SK-N-MC (cell line): ENCODE measurements around the gene FOLR3.
"Not testable (repeated sequence)": the region's sequence is repeated elsewhere in the genome, so short reads cannot be mapped to it uniquely, and the experiment has no call there.

ENCODE experiments used
- DNase-seq: peaks from one replicate; pipeline ENCODE4 v3.0.0-alpha.2; 2011; ENCODE audit warnings: low read depth, low spot score
- H3K27ac ChIP-seq: fragments of 200-600 bp; sonication (generic); 2 replicates; pipeline ENCODE4 v1.5.1; 2016; ENCODE audit warnings: mixed run types
- H3K36me3 ChIP-seq: fragments of 200-600 bp; sonication (generic); 2 replicates; pipeline ENCODE4 v1.6.1; 2017; ENCODE audit warnings: antibody characterized with exemption, low read length, mixed read lengths; ENCODE audit not compliant: insufficient read depth
- H3K4me3 ChIP-seq: fragments of 200-600 bp; sonication (generic); 2 replicates; pipeline ENCODE4 v1.5.1; 2016
- H3K9ac ChIP-seq: fragments of 200-600 bp; sonication (generic); 2 replicates; pipeline ENCODE4 v1.8.0; 2017; ENCODE audit warnings: mixed run types, mixed read lengths; ENCODE audit not compliant: insufficient read length
- H3K9me3 ChIP-seq: fragments of 200-600 bp; sonication (generic); 2 replicates; pipeline ENCODE4 v1.6.1; 2017; ENCODE audit warnings: low read depth, mild to moderate bottlenecking, antibody characterized with exemption, low read length, moderate library complexity, mixed read lengths
- EZH2 ChIP-seq: fragments of 200-600 bp; sonication (generic); IDR thresholded peaks from one replicate; pipeline ENCODE4 v1.6.1; 2017; ENCODE audit warnings: antibody characterized with exemption
- FOXP2 ChIP-seq: optimal IDR thresholded peaks from 2 replicates; pipeline ENCODE3; 2011; ENCODE audit warnings: mild to moderate bottlenecking, moderate library complexity; ENCODE audit not compliant: insufficient read depth; ENCODE audit errors: extremely low read length, control extremely low read depth
- POLR2AphosphoS5 ChIP-seq: IDR thresholded peaks from 2 replicates; pipeline ENCODE4 v1.6.1; 2012; ENCODE audit warnings: mild to moderate bottlenecking, low read depth, low read length, borderline replicate concordance

The FOLR3 gene

DNA sequence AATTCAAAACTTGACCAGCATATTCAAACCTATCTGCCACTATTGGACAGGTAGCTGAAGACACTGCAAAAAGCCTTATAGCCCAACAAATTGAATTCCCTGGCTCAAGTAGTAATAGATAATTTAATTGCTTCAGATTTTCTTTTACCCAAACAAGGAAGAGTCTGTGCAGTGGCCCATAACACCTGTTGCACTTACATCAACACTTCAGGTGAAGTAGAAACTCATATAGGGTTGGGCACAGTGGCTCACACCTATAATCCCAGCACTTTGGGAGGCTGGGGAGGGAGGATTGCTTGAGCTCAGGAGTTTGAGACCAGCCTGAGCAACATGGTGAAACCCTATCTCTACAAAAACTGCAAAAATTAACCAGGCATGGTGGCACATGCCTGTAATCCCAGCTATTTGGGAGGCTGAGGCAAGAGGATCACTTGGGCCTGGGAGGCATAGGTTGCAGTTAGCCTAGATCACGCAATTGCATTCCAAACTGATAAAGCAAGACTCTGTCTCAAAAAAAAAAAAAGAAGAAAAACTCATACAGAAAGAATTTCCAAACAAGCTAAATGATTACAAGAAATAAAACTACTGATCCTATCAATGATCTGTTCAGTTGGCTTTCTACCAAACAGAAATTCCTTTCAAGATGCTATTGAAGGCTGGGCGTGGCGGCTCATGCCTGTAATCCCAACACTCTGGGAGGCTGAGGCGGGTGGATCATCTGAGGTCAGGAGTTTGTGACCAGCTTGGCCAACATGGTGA is 9.5 kb downstream of the FOLR3 start:
- Histone ChIP-seq H3K4me3 (no peak overlapping the region), H3K36me3 (no peaks in the 10 kb centered on the region), H3K27ac (no peak overlapping the region), H3K9ac (no peak overlapping the region), H3K9me3 (no peaks in the 10 kb centered on the region)
- DNase-seq: no peak
- TF ChIP-seq FOXP2: no peak
- no peak for TF ChIP-seq EZH2

DNA sequence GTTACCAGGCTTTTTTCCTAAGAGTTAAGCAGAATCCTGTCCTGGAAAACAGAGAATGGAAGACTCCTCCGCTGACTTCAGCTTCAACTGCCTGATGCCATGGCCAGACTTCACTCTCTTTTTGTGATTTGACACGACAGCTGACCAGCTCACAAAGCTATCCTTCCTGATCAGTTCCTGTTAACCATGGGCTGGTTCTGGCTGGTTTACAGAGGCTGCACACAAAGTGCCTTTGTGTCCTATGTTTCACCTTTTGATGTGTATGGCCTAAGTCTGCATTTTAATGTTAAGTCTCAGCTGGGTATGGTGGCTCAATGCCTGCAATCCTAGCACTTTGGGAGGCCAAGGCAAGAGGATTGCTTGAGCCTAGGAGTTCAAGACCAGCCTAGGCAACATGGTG is 11.1 kb downstream of the FOLR3 start:
- no peak for DNase-seq
- TF ChIP-seq POLR2AphosphoS5 (no peak), FOXP2 (no peak), EZH2 (no peak)
- no peak overlapping the region for H3K9ac ChIP-seq
- H3K9me3 ChIP-seq: no peaks in the 10 kb centered on the region
- H3K36me3 ChIP-seq: no peaks in the 10 kb centered on the region
- no peak overlapping the region for H3K4me3 ChIP-seq
- no peak overlapping the region for H3K27ac ChIP-seq

DNA sequence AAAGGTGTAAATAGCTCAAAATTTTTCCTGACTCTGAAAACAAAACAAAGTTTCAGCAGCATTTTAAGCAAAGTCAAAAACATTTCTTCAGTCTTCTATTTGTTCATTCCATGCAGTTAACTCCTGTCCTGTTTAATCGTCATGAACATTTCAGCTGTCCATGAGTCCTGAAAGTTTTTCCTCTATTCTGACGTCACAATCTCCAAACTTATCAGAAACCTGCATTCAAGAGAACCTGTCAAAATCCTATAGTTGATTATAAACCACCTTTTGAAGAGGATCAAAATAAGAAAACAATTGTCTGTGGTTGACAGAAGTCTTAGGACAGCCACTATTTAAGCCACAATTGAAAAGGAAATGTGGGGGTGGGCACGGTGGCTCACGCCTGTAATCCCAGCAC is 15.4 kb downstream of the FOLR3 start:
- Histone ChIP-seq H3K9ac (no peak overlapping the region), H3K36me3 (no peaks in the 10 kb centered on the region), H3K9me3 (no peaks in the 10 kb centered on the region), H3K4me3 (no peak overlapping the region), H3K27ac (no peak overlapping the region)
- TF ChIP-seq POLR2AphosphoS5: no peak
- no peak for TF ChIP-seq FOXP2
- no peak for TF ChIP-seq EZH2
- no peak for DNase-seq

DNA sequence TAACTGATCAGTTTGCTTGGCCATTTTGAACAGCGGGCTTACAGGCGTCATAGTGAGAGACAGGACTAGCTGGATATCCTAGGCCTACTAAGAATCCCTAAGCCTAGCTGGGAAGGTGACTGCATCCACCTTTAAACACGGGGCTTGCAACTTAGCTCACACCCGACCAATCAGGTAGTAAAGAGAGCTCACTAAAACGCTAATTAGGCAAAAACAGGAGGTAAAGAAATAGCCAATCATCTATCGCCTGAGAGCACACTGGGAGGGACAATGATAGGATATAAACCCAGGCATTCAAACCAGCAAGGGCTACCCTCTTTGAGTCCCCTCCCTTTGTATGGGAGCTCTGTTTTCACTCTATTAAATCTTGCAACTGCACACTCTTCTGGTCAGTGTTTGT is 18.3 kb downstream of the FOLR3 start:
- H3K36me3 ChIP-seq, H3K4me3 ChIP-seq, H3K9ac ChIP-seq, H3K9me3 ChIP-seq, H3K27ac ChIP-seq, DNase-seq: not testable (repeated sequence)

DNA sequence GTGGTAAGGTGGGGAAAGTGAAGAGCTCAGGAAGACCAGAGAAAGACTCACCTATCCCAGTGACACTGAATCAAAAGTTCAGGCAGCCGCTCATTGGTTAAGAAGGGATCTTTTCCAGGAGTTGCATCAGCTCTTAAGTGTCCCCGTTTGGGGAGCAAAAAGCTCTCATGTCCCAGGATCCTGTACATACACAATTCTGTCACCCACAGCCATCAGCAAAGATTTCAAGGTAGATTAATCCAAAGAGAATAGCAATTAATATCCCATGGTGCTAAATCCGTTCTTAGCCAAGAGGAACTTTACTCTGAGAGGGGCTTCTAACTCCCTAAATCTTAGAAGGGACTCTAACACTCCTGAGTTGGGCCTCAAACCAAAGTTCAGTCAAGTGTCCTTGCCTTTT is 19.3 kb downstream of the FOLR3 start:
- Histone ChIP-seq H3K4me3 (no peak overlapping the region), H3K9me3 (no peaks in the 10 kb centered on the region), H3K9ac (no peak overlapping the region), H3K27ac (no peak overlapping the region), H3K36me3 (no peaks in the 10 kb centered on the region)
- TF ChIP-seq POLR2AphosphoS5 (no peak), FOXP2 (no peak), EZH2 (no peak)
- DNase-seq: no peak

DNA sequence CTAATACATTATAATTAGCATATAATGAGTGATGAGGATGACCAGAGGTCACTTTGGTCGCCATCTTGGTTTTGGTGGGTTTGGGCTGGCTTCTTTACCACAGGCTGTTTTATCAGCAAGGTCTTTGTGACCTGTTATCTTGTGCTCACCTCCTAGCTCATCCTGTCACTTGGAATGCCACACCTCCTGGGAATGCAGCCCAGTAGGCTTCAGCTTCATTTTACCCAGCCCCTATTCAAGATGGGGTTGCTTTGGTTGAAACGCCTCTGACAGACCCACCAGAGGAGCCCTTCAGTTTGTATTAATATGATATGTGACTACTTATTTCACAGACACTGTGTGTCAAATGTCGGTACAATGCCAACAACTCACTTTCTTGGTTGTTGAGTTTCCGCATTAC is 20.2 kb downstream of the FOLR3 start:
- Histone ChIP-seq H3K9ac (no peak overlapping the region), H3K9me3 (no peaks in the 10 kb centered on the region), H3K4me3 (no peak overlapping the region)

DNA sequence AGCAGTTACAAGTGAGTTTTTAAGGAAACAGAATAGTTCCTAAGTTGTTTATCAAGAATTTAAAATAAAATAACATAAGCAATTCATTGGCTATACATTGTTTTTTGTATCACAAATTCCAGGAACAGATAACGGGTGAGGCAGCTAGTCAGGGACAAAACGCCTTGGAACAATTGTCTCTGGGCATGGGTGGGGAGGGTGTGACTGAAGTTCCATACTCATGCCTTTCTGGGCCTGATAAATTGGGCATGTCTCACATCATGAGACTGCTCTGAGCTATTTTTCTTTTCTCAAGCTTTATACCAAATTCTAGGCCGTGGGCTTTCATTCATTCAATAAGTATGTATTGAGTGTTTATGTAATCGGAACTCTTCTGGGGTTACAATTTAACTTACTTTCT is 21.6 kb downstream of the FOLR3 start:
- no peak overlapping the region for H3K27ac ChIP-seq
- no peaks in the 10 kb centered on the region for H3K9me3 ChIP-seq
- no peak overlapping the region for H3K4me3 ChIP-seq
- H3K9ac ChIP-seq: no peak overlapping the region
- no peak for DNase-seq
- TF ChIP-seq EZH2: no peak
- no peak for TF ChIP-seq POLR2AphosphoS5
- TF ChIP-seq FOXP2: no peak
- H3K36me3 ChIP-seq: no peaks in the 10 kb centered on the region

More for the DNA sequence above, 20.2 kb downstream of the FOLR3 start:
- no peak for TF ChIP-seq FOXP2
- TF ChIP-seq POLR2AphosphoS5: no peak
- no peak for TF ChIP-seq EZH2
- H3K36me3 ChIP-seq: no peaks in the 10 kb centered on the region
- H3K27ac ChIP-seq: no peak overlapping the region
- DNase-seq: no peak

DNA sequence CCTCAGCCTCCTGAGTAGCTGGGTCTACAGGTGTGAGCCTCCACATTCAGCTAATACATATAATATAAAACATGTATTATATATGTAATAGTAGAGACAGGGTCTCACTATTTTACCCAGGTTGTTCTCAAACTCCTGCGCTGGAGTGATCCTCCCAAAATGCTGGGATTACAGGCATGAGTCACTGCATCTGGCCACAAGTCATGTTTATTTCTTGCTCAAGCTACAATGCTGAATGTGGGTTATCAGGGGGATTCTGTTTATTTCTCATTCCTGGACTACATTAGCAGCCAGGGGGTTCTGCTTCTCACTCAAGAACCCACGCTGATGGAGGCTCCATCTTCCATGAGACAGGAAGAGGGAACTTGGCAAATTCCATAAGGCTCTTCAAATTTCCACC is 24.8 kb downstream of the FOLR3 start:
- TF ChIP-seq EZH2 (no peak), FOXP2 (no peak), POLR2AphosphoS5 (no peak)

DNA sequence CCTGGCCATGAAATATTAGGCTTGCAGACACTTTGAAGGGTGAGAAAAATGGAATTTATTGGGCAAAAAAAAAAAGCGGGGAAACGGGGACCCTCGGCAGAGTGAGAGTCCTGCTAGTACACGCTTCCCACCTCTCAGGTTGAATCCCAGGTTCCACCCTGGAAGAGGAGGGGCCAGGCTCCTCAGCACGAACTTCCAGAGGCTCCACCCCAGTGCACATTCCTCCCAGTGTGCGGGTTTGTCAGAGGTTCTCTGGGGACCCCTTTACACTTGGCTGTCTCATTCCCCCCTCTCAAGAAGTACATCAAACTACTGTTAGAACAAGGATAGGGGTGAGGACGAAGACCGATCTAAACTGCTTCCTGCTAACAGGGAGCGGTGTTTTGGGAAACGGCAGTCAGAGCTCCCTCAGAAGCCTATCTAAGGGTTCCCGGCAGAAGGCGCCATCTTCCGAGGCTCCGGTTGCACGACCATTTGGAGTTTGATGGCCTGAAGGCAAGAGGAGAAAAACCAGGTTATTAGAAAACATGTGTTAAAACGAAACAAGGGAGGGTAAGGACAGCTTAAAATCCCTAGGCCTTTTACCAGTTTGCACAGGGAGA is 27.5 kb downstream of the FOLR3 start:
- Histone ChIP-seq H3K9ac (no peak overlapping the region), H3K36me3 (no peaks in the 10 kb centered on the region), H3K9me3 (no peaks in the 10 kb centered on the region), H3K4me3 (no peak overlapping the region), H3K27ac (no peak overlapping the region)
- no peak for TF ChIP-seq POLR2AphosphoS5
- TF ChIP-seq FOXP2: no peak
- TF ChIP-seq EZH2: no peak
- no peak for DNase-seq

More for the DNA sequence above, 24.8 kb downstream of the FOLR3 start:
- DNase-seq: no peak
- Histone ChIP-seq H3K27ac (no peak overlapping the region), H3K4me3 (no peak overlapping the region), H3K9me3 (no peaks in the 10 kb centered on the region), H3K9ac (no peak overlapping the region), H3K36me3 (no peaks in the 10 kb centered on the region)

DNA sequence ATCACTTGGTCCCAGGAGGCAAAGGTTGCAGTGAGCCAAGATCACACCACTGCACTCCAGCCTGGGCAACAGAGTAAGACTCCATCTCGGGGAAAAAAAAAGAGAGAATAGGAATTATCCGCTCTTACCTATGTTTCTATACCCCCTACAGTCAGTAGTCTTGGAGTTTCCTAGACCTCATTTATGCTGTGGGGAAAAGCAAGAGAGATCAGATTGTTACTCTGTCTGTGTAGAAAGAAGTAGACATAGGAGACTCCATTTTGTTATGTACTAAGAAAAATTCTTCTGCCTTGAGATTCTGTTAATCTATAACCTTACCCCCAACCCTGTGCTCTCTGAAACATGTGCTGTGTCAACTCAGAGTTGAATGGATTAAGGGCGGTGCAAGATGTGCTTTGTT is 28.7 kb downstream of the FOLR3 start:
- not testable (repeated sequence) for DNase-seq, H3K4me3 ChIP-seq, H3K36me3 ChIP-seq, H3K9ac ChIP-seq, H3K9me3 ChIP-seq, H3K27ac ChIP-seq

DNA sequence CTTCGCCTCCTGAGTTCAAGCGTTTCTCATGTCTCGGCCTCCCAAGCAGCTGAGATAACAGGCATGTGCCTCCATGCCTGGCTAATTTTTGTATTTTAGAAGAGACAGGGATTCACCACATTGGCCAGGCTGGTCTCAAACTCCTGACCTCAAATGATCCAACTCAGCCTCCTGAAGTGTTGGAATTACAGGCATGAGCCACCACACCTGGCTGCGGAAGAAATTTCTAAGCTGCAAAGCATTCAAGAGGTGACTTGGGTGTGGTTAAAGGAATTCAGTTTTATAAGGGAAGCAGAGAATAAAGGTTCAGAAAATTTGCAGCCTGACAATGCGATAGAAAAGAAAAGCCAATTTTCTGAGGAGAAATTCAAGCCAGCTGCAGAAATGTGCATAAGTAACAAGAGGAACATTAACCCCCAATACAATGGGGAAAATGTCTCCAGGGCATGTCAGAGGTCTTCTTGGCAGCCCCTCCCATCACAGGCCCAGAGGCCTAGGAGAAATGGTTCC is 33.6 kb downstream of the FOLR3 start:
- not testable (repeated sequence) for H3K9me3 ChIP-seq, H3K4me3 ChIP-seq

DNA sequence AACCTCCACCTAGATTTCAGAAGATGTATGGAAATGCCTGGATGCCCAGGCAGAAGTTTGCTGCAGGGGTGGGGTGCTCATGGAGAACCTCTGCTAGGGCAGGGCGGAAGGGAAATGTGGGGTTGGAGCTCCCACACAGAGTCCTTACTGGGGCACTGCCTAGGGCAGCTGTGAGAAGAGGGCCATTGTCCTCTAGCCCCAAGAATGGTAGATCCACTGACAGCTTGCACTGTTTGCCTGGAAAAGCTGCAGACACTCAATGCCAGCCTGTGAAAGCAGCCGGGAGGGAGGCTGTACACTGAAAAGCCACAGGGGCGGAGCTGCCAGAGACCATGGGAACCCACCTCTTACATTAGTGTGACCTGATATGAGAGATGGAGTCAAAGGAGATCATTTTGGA is 34.2 kb downstream of the FOLR3 start:
- H3K36me3 ChIP-seq, H3K27ac ChIP-seq, H3K9me3 ChIP-seq, H3K9ac ChIP-seq, H3K4me3 ChIP-seq, DNase-seq: not testable (repeated sequence)

More for the DNA sequence above, 33.6 kb downstream of the FOLR3 start:
- not testable (repeated sequence) for H3K27ac ChIP-seq, H3K9ac ChIP-seq, DNase-seq, H3K36me3 ChIP-seq
